ENCODE results near the gene KLB. TPM values are rescaled to one million over a fixed set of nuclear protein-coding genes. Genes with fewer than 3 reads are reported as not detected.

KLB gene
- total RNA-seq, 4 donors from 2014 or later, result 0.20 to 0.27 TPM; not detected in 2

GRCh38 chr4:39486221-39486804 lies 79.6 kb downstream of the KLB start:
- H3K9me3 ChIP-seq, result no peaks in the 10 kb centered on the region
- no peak for DNase-seq
- intact Hi-C loops (cut with DNase I), result no loop called here
- no peak overlapping the region for H3K27ac ChIP-seq
- TF ChIP-seq POLR2A (IDR thresholded peaks at IDR 0.05), result no peak
- TF ChIP-seq, protein P1, sequence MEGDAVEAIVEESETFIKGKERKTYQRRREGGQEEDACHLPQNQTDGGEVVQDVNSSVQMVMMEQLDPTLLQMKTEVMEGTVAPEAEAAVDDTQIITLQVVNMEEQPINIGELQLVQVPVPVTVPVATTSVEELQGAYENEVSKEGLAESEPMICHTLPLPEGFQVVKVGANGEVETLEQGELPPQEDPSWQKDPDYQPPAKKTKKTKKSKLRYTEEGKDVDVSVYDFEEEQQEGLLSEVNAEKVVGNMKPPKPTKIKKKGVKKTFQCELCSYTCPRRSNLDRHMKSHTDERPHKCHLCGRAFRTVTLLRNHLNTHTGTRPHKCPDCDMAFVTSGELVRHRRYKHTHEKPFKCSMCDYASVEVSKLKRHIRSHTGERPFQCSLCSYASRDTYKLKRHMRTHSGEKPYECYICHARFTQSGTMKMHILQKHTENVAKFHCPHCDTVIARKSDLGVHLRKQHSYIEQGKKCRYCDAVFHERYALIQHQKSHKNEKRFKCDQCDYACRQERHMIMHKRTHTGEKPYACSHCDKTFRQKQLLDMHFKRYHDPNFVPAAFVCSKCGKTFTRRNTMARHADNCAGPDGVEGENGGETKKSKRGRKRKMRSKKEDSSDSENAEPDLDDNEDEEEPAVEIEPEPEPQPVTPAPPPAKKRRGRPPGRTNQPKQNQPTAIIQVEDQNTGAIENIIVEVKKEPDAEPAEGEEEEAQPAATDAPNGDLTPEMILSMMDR (IDR thresholded peaks at IDR 0.05), result no peak
- no peak overlapping the region for H3K4me3 ChIP-seq (replicated peaks in 1 of 3)
- WGBS, 2 donors, result 76 to 82% methylated on average over 10 of the region's 10 CpGs
- no peaks in the 10 kb centered on the region for H3K27me3 ChIP-seq
- no peaks in the 10 kb centered on the region for H3K4me1 ChIP-seq
- no peaks in the 10 kb centered on the region for H3K36me3 ChIP-seq

DNA sequence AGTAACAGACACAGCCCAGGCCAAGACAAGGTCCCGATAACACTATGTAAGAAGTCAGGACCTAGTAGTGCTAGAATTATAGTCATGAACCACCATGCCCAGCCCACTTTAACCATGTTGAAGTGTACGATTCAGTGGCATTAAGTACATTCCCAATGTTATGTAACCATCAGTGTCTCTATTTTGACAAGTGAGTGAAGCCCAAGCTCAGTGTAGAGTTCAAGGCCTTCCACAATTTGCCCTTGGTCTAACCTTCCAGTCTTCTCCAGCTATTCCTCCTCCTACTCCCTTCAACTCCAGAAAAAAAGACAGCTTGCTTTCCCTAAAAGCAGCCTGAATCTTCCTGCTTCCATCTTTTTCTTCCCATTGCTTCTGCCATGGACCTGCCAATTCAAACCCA lies 83.6 kb downstream of the KLB start:
- H3K27me3 ChIP-seq, result no peaks in the 10 kb centered on the region
- WGBS, 2 donors, result 80 to 100% methylated on average over 2 of the region's 2 CpGs
- no peak for TF ChIP-seq POLR2A (IDR thresholded peaks at IDR 0.05)
- TF ChIP-seq, protein P1 (IDR thresholded peaks at IDR 0.05), result no peak
- no peak for DNase-seq
- no peaks in the 10 kb centered on the region for H3K4me1 ChIP-seq
- no peak overlapping the region for H3K4me3 ChIP-seq (replicated peaks in 1 of 3)
- intact Hi-C loops (cut with DNase I), result no loop called here
- H3K9me3 ChIP-seq, result no peaks in the 10 kb centered on the region
- H3K27ac ChIP-seq, result no peak overlapping the region
- H3K36me3 ChIP-seq, result no peaks in the 10 kb centered on the region

- no peak overlapping the region for H3K27ac ChIP-seq
- 88 to 96% methylated on average over 1 of the region's 1 CpG for WGBS, 2 donors
- no peaks in the 10 kb centered on the region for H3K27me3 ChIP-seq
- no peak for DNase-seq
- H3K9me3 ChIP-seq, result no peaks in the 10 kb centered on the region
- TF ChIP-seq POLR2A (IDR thresholded peaks at IDR 0.05), result no peak
- TF ChIP-seq, protein P1 (IDR thresholded peaks at IDR 0.05), result no peak
- H3K36me3 ChIP-seq, result peaks cover 4 to 8% of the 10 kb centered on the region in 2 donors
- H3K4me1 ChIP-seq, result no peaks in the 10 kb centered on the region
- intact Hi-C loops (cut with DNase I), result no loop called here
- no peak overlapping the region for H3K4me3 ChIP-seq (replicated peaks in 1 of 3)
Measured at GRCh38 chr4:39494354-39494753, 87.6 kb downstream of the KLB start.

GRCh38 chr4:39495446-39496213 lies 88.9 kb downstream of the KLB start:
- Histone ChIP-seq H3K36me3 (peaks cover 7 to 12% of the 10 kb centered on the region in 2 donors), H3K27me3 (no peaks in the 10 kb centered on the region), H3K4me1 (no peaks in the 10 kb centered on the region), H3K9me3 (no peaks in the 10 kb centered on the region), H3K27ac (no peak overlapping the region), H3K4me3 (replicated peaks in 1 of 3) (no peak overlapping the region)
- no peak for TF ChIP-seq POLR2A (IDR thresholded peaks at IDR 0.05)
- TF ChIP-seq, protein P1 (IDR thresholded peaks at IDR 0.05), result no peak
- no peak for DNase-seq
- WGBS, 2 donors, result 74 to 75% methylated on average over 4 of the region's 4 CpGs
- intact Hi-C loops (cut with DNase I), result no loop called here
